Frontal cortex (tissue), 4 donors: ENCODE measurements around the gene NEXMIF. TPM values are rescaled to one million over a fixed set of nuclear protein-coding genes. Genes with fewer than 3 reads are reported as not detected.
"Not testable (repeated sequence)": the region's sequence is repeated elsewhere in the genome, so short reads cannot be mapped to it uniquely, and the experiment has no call there.

Experiments
- DNase-seq, 2 donors: peaks; one replicate each; pipeline ENCODE4 v3.0.0; 2012; ENCODE audit warnings: low spot score in 2 of 2
- FAIRE-seq: peaks from 2 replicates; lab custom pipeline; 2012; peaks lifted over from hg19 to GRCh38; lab: Jason Lieb, UNC
- small RNA-seq: library from RNA; depleted of rRNA; stranded (forward); fragments of <200 nt; gene quantifications from one replicate; pipeline ENCODE3, GENCODE V24; 2014
- total RNA-seq: library from RNA; depleted of rRNA; stranded (reverse); fragments of >200 nt; gene quantifications from one replicate; pipeline ENCODE4 v1.2.3, GENCODE V29; 2014
- donor health status: control.
- donor health status: control.
- donor health status: control.

NEXMIF gene
- total RNA-seq, 1 donor from 2014 or later = 51.4 TPM

DNA sequence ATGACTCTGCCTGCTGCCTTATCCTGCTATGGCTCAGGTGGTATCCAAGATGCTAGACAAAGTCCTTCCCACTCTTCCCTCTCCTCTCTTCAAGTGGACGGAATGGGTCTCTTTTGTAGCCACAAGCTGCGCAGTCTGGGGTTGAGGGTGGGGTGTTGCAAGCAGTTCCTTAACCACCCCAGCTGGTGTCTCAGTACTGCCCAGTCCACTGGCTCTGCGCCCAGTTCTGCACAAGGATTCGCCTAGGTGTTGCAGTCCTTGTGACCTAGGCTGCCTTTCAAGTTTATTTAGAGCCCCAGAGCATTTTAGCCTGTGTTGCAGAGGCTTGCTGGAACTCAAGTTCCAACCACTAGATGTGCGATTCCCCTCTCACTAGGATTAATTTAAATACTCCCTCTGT is 120.7 kb downstream of the NEXMIF start:
- no peak for DNase-seq
- FAIRE-seq = no peak

DNA sequence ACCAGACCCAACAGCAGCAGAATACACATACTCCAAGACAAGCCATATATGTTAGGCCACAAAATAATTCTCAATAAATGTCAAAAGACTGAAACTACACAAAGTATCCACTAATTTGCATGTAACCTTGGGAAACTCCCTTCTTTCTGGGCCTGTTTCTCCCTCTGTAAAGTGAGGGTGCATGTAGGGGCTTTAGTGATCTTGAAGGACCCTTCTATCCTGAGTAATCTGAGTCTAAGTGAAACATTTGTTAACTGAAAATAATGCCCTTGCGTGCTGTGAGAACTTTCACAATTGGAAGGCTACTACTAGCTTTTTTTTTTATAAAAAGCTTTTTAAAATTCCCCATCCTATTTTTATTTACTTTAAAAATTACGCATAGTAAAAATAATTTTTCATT is 125.2 kb downstream of the NEXMIF start:
- no peak for FAIRE-seq
- no peak for DNase-seq

DNA sequence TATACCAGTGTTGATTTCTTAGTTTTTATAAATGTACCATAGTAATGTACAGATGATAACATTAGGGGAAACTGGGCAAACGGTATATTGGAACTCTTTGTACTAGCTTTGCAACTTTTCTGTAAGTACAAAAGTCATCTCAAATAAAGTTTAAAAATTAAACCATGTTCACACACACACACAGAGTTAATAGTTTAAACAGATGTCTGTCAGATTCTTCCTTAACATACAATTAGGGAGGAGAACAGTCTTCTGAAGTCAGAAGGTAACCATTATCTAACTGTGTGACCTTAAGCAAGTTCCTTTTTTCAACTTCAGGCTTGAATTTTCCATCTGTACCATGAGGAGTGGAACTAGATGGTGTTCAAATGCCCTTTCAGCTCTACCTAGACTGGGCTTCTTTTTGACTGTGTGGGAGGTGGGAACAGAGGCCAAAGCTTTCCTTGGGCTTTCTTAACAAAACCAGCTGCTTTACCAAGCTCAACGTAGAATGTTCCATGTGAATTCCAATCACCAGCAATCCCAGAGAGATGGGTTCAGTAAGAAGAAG is 127.8 kb downstream of the NEXMIF start:
- FAIRE-seq = no peak

DNA sequence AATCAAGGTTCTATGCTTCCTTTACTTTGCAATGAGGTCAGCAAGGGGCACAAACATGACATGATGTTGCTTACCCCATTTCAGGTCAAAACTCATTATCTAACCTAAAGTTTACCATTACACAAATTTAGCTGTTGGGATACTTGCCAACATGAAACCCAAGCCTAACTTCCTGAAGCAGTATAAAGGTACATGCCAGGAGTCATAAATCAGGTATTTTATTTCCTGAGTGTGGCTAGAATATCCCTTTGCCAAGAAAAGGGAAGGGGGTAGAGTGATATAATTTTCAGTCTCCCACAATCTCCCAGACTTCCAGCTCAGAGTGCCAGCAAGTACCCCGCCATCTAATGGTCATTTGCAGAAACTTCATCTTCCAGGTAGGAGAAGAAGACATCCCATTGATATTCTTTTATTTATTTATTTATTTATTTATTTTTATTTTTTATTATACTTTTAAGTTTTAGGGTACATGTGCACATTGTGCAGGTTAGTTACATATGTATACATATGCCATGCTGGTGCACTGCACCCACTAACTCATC is 136.6 kb downstream of the NEXMIF start:
- FAIRE-seq = no peak
- DNase-seq = no peak

More for the DNA sequence above, 127.8 kb downstream of the NEXMIF start:
- no peak for DNase-seq

DNA sequence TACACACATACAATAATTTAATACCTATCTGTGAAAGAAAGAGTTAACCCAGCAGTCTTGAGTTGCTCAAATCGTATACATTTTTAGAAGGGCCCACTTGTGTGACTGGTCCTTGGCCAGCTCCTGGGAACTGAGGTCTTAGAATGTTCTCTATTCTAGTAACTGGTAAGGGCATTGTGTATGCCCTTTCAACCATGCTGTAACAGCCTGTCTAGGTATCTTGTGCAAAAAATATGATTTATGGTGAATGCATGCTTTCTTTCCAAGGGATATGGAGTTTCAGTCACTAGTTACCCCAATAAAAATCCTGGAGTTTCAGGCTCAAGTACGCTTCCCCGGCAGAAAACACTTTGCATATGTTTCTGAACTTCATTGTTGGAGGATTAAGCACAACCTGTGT is 140.6 kb downstream of the NEXMIF start:
- no peak for DNase-seq
- no peak for FAIRE-seq

DNA sequence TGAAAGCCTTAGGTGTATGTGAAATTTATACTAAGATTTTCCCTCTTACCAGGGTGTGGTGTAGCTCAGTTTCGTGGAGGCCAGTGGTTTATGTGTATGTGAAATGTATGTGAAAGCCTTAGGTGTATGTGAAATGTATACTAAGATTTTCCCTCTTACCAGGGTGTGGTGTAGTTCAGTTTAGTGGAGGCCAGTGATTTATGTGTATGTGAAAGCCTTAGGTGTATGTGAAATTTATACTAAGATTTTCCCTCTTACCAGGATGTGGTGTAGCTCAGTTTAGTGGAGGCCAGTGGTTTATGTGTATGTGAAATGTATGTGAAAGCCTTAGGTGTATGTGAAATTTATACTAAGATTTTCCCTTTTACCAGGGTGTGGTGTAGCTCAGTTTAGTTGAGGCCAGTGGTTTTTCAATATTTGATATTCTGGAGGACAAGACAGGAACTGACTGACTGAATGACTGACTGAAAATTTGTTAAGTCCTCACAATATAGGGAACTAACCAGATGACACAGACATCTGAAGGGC is 143.7 kb downstream of the NEXMIF start:
- FAIRE-seq = no peak
- DNase-seq = no peak

DNA sequence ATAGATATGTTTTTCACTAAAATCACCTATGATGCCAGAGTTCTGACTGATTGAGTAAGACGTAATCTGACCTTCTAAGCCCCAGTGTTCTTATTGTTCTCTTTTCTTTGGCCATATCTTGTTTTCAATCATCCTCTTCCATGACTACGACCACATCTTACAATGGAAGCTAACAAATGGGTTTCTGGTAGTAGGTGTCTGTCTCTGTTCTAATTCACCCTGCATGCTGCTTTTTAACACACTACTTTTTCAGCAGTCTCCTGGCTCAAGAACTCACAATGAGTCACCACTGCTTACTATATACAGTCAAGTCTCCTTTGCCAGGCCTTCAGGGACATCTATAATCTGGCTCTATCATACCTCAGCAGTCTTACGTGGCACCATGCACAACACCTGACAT is 146.1 kb downstream of the NEXMIF start:
- FAIRE-seq (no peak), DNase-seq (no peak)

DNA sequence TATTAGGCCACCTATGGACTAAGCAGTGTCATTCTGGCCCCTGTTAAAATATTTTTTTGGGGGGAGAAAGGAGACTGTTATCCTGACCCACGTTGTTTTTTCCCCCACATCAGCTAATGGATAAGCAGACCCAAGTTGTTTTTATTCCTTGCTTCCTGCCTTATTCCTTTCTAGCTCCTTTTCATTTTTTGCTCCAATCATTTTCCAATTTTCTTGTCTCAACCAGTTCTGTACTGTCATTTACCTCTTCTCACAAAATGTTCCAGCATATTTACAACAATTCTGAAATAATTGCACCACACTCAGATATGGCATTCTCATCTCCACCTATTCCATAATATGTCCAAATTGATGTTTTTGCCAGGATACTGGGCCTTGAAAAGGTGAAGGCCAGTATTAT is 150.3 kb downstream of the NEXMIF start:
- DNase-seq = no peak
- FAIRE-seq = no peak

DNA sequence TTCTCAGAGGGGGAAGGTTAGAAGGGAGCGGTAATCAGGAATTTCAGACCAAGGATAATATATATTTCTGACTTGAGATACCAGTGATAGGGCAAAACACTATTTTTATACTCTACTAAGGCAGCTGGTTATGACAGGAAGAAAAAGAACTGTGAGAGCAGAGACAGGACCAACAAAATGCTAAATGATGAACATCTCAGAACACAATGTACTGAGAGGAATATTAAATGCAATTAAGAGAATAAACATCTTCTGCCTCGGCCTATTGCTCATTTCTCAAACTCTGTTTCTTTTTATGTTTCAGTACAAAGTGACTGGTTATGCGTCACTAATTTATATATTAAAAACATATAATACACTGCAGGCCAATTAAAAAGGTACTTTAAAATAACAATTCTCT is 188.8 kb downstream of the NEXMIF start:
- DNase-seq = no peak

DNA sequence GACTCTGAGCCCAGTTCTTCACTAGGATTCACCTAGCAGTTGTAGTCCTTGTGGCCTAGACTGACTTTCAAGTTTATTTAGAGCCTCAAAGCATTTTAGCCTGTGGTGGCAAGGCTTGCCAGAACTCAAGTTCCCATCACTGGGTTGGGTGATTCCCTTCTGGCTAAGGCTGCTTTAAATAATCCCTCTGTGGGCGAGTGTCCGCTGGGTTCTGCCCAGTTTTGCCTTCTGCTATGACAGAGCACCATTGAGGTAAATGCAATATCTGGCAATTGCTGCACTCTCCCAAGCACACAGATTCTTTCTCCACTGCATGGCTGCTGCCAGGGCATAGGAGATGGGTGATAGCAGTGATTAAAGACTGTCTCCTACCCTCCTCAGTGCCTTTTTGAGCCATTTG is 220.0 kb downstream of the NEXMIF start:
- FAIRE-seq (no peak), DNase-seq (no peak)

More for the DNA sequence above, 188.8 kb downstream of the NEXMIF start:
- FAIRE-seq = no peak

DNA sequence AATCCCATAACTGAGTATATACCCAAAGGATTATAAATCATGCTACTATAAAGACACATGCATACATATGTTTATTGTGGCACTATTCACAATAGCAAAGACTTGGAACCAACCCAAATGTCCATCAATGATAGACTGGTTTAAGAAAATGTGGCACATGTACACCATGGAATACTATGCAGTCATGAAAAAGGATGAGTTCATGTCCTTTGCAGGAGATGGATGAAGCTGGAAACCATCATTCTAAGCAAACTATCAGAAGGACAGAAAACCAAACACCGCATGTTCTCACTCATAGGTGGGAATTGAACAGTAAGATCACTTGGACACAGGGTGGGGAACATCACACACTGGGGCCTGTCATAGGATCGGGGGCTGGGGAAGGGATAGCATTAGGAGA is 223.9 kb downstream of the NEXMIF start:
- not testable (repeated sequence) for DNase-seq, FAIRE-seq

DNA sequence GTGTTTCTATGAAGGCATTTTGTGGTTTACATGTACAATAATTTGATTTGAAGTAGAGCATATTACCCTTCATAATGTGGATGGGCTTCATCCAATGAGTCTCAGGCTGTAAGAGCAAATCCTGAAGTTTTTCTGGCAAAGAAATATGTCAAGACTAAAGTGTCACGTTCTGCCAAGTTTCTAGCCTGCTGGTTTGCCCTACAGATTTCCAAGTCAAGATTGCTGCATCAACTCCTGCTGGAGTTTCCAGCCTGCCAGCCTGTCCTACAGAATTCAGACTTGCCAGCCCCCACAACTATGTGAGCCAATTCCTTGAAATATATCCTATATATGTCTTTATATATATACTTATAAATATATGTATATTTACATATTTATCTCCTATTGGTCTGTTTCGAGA is 240.8 kb downstream of the NEXMIF start:
- no peak for FAIRE-seq
- no peak for DNase-seq

Small RNA genes within 50 kb of the gene (small RNA-seq; reads per million reads assigned to genes)
- gene AL139395.1 = not detected

Other genes with a start within 250 kb of the NEXMIF start
- 36.3 TPM for gene ABCB7, start 230.8 kb upstream of the NEXMIF start, total RNA-seq